Stomach smooth muscle (tissue), 2 donors: Measurements from ENCODE around the gene C1orf159.

ENCODE experiments used
- H3K27ac ChIP-seq: one replicate; pipeline ENCODE4 v1.7.0; 2013; ENCODE audit warnings: mild to moderate bottlenecking, low read length, inconsistent platforms
- H3K27me3 ChIP-seq, 2 donors: one replicate each; pipeline ENCODE4 v1.7.0; 2013; ENCODE audit warnings: low read length in 2 of 2; ENCODE audit not compliant: insufficient read depth in 2 of 2, control insufficient read depth in 1 of 2
- H3K36me3 ChIP-seq, 2 donors: one replicate each; pipeline ENCODE4 v1.7.0; 2013; ENCODE audit warnings: low read length in 2 of 2; ENCODE audit not compliant: control insufficient read depth in 2 of 2, insufficient read depth in 2 of 2
- H3K4me1 ChIP-seq: one replicate; pipeline ENCODE4 v1.7.0; 2013; ENCODE audit warnings: low read length; ENCODE audit not compliant: control insufficient read depth, insufficient read depth
- H3K4me3 ChIP-seq, 2 donors: one replicate each; pipeline ENCODE4 v1.7.0; 2013; ENCODE audit warnings: low read length in 2 of 2
- H3K9ac ChIP-seq, 2 donors: one replicate each; pipeline ENCODE4 v1.7.0; 2013; ENCODE audit warnings: low read length in 2 of 2, mild to moderate bottlenecking in 1 of 2
- H3K9me3 ChIP-seq, 2 donors: one replicate each; pipeline ENCODE4 v1.7.0; 2013; ENCODE audit warnings: low read length in 2 of 2; ENCODE audit not compliant: control insufficient read depth in 2 of 2
- donor health status: healthy.
- donor health status: Pancreatic carcinoma.

C1orf159 gene

DNA sequence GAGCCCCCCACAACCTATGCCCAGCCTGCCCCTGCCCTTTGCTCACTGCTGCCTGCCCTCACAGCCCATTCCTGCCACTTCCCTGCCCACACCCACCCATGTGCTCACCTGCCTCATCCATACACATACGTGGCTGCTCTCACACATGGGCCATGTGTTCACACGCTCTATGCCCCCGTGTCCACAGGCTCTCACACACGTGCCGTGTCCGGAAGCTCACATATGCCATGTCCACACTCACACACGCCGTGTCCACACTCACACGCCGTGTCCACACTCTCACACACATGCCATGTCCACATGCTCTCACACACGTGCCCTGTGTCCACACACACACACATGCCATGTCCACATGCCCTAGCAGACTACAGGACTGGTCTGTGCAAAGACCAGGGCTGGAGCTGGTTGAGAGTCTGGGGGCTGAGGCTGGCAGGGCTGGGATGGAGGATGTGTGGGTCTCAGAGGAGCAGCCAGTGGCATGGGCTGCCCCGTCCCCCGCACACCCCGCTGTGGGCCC is 41.2 kb downstream of the C1orf159 start:
- H3K9me3 ChIP-seq: no peaks in the 10 kb centered on the region
- H3K36me3 ChIP-seq: no peaks in the 10 kb centered on the region
- H3K4me1 ChIP-seq: peaks cover 6% of the 10 kb centered on the region
- H3K27me3 ChIP-seq: peaks cover 26 to 33% of the 10 kb centered on the region in 2 donors
- H3K4me3 ChIP-seq: no peak overlapping the region
- no peak overlapping the region for H3K27ac ChIP-seq
- H3K9ac ChIP-seq: no peak overlapping the region

DNA sequence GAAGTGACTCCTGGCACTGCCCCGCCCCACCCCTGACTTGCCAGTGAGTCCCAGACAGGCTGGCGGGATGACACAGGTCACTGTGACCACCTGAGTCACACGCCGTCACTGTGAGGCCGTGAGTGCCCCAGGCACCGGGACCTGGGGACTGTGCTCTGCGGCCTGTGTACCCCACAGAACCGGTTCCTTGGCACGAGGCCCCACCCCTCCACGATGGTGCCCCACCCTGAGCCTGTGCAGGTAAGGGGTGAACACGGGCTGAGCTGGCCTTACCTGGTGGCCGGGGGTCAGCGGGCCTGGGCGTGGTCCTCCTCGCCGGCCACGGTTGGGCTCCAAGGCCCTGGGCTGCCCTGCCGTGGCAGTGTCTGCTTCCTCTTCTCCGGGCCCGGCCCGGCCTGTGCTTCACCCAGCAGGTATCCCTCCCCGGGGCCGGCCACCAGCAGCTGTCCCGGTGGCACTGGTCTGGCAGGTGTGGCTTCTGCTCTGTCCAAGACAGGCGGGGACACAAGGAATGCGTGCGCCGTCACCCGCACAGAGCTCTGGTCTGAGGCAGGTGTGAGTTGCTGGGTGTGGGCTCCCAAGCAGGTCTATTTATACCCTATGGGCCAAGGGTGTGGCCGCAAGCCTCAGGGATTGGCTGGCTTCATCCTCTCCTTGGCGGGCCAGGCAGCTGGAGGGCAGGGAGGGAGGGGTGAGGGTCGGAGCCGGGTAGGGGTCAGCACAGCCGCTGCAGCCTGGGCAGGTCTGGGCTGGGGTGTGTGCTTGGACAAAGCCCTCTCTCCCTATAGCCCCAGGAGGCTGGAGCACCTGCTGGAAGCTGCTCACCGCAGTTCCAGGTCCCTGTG is 41.9 kb downstream of the C1orf159 start, which contains the start of gene RNF223:
Gene RNF223, minus strand, starts transcription at position 564 of the 845 bp plus-strand sequence. CDS start 1,740 bp downstream, outside the sequence.
- peaks cover 26 to 40% of the 10 kb centered on the region in 2 donors for H3K27me3 ChIP-seq
- no peaks in the 10 kb centered on the region for H3K9me3 ChIP-seq
- no peak within 1 kb of the TSS for H3K4me3 ChIP-seq
- no peaks in the 10 kb centered on the region for H3K36me3 ChIP-seq
- H3K27ac ChIP-seq: no peak within 1 kb of the TSS
- H3K9ac ChIP-seq: no peak within 1 kb of the TSS
- H3K4me1 ChIP-seq: peaks cover 7% of the 10 kb centered on the region

DNA sequence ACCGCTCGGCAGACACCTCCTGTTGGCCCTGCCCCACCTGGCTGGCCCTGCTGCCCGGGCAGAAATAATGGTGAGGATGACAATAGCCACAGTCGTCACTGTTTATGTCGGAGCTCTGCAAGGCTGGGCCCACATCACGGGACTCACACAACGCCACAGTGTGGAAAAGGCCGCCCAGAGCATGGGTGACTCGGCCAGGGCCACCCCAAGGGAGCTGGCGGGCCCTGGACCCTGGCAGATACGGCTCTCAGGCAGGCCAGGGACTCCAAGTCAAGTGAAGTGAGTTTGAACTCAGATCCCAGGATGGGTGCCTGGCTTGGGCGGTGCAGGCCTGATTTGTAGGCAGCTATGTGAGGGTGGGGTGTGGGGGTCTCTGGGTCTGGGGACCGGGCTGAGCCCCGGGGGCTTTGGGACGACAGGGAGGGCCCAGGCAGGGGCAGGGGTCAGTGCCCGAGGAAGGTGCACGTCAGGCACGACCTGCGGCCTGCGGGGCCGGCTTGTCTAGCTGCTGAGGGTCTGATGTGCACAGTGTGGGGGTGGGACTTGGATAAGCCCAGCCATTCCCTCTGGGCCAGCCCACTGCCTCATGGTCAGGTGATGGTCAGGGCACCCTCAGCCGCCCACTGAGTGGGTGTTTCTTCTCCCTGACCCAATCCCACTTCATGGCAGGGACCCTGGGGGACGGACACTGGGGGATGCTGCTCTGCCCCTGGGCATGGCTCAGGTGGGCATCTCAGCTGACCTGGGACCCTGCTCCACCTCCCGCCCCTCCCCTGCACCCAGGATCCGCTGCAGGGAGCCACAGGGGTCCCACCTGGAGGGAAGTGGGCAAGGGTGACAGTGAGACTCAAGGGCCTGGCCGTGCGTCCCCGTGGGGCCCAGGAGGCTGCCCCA is 42.8 kb downstream of the C1orf159 start:
- no peaks in the 10 kb centered on the region for H3K9me3 ChIP-seq
- H3K9ac ChIP-seq: no peak overlapping the region
- H3K36me3 ChIP-seq: no peaks in the 10 kb centered on the region
- no peak overlapping the region for H3K4me3 ChIP-seq
- H3K27me3 ChIP-seq: peaks cover 28 to 48% of the 10 kb centered on the region in 2 donors
- H3K27ac ChIP-seq: no peak overlapping the region
- peaks cover 13% of the 10 kb centered on the region for H3K4me1 ChIP-seq

DNA sequence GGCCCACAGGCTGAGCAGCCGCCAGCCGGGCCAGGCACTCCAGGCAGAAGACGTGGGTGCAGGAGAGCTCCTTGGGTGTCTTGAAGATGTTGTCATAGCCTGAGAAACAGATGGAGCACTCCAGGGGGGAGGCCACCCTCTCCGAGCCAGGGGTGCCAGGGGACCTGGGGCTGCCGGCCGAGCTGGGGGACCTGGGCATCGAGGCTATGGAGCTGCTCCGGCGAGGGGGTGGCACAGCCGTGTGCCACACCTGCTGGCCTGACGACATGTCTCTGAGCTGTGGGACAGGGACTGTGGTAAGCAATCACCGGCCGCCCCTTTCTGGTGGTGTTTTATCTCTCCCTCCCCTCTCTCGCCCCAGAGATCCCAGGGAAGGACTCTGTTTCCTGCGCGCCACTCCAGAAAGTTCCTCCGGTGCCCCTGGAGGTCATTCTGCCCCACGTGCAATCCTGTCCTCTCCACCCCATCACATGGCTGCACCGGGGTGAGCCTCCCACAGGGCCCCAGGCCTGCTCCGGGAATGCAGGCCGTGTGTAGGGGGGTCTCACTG is 43.5 kb downstream of the C1orf159 start:
- Histone ChIP-seq H3K9me3 (no peaks in the 10 kb centered on the region), H3K4me1 (peaks cover 15% of the 10 kb centered on the region), H3K9ac (no peak overlapping the region), H3K27ac (no peak overlapping the region), H3K36me3 (no peaks in the 10 kb centered on the region), H3K27me3 (peaks cover 36 to 55% of the 10 kb centered on the region in 2 donors), H3K4me3 (no peak overlapping the region)

DNA sequence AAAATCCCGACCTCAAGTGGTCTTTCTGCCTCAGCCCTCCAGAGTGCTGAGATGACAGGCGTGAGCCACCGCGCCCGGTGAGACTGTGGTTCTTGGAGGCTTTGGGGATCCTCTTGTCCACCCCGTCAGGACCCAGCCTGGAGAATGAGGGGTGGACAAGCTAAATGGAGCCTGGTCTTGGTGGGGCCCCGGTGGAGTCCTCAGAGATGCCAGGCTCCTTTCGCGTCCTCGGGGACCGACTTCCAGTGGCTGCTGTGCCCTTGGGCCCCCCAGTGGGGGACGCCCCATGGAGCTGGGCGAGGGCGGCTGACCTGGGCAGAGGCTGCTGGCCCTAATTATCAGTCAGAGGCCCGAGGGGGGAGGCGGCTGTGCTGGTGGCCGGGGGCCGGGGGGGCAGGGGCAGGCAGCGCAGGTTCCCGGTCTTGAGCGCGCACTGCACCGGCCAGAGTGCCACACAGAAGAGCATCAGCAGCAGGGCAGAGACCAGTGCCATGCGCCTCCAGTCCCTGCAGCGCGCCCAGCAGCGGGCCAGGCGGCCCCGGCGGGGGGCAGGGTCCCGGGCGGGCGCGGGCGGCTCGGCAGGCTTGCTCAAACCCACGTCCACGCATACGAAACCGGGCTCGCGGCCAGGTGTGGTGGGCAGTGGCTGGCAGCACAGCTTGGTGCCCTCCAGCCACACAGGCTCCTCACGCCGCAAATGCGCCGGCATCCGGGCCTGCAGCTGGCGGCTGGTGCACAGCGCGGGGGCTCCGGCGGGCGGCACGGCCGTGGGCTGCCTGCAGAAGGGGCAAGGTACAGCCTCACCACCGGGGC is 44.2 kb downstream of the C1orf159 start:
- Histone ChIP-seq H3K27me3 (peaks cover 36 to 59% of the 10 kb centered on the region in 2 donors), H3K27ac (no peak overlapping the region), H3K9me3 (no peaks in the 10 kb centered on the region), H3K9ac (no peak overlapping the region), H3K4me3 (no peak overlapping the region), H3K4me1 (peaks cover 15% of the 10 kb centered on the region), H3K36me3 (no peaks in the 10 kb centered on the region)

DNA sequence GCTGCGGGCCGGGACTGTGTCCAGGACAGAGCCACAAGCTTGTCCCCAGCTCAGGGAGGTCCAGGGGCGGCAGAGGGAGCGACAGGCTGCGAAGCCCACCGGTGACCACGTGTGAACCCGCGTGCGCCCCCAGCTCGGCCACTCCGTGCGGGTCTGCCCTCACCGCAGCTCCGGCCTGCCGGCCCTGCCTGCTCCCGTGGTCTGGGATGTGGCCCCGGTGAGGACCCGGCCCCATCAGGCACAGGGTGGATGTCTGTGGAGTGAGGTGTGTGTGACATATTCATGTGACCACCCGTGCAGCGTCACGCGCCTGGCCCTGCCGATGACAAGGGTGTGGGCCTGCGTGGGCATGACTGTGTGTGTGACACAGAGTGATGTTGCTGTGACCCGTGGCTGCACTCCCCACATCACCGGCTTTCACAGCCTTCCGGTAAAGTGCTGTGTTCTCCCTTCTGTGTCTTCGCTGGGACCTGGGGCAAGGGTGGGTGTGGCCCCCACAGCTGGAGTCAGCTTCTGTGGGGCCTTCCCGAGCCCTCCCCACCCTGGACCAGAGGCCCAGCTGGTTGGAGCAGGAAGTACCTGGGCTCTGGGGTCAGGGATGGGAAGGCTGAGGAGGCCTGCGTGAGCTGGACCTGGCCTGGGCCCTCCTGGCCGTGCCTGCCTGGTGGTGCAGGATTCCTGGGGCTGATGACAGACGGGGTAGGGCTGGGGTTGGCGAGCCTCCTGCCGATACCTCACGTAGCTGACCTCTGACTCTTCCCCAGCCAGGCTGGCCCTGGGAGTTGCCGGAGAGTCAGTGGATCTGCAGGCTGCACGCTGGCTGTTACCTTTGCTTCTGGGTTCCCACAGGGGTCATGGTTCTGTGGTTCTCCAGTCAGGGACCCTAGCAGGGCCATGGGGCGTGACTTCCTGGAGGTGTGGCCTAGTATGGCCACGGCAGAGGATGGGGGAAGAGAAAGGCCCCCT is 45.9 kb downstream of the C1orf159 start:
- Histone ChIP-seq H3K27ac (no peak overlapping the region), H3K36me3 (no peaks in the 10 kb centered on the region), H3K4me3 (no peak overlapping the region), H3K27me3 (peaks cover 32 to 55% of the 10 kb centered on the region in 2 donors), H3K9me3 (no peaks in the 10 kb centered on the region), H3K4me1 (peaks cover 15% of the 10 kb centered on the region), H3K9ac (no peak overlapping the region)

DNA sequence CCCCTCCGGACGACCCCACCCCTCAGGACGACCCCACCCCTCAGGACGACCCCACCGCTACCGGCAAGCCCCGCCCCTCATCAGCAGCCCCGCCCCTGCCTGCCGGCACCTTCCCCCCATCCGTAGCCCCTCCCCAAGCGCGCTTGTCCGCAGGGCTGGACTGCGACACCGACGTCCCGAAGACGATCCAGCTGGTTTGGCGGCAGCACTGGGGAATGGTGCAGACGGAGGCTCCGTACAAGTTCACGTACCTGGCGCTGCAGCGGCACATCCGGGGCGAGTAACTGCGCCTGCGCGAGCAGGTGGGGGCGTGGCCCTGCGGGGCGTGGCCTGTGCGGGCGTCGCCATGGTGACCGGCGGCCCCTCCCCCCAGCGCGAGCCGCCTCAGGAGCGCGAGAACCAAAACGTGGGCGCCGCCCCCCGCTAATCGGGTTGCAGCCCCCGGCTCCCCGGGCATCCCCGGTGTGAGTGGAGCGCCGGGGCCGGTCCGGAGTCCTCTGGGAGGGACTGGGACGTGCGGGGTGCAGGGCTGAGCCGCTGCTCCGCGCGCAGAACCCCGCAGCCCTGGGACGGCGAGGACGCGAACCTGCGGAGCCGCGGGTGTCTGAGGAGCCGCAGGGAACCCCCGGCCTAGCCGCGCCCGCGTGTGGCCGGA is 46.7 kb downstream of the C1orf159 start:
- H3K9me3 ChIP-seq: no peaks in the 10 kb centered on the region
- no peak overlapping the region for H3K27ac ChIP-seq
- H3K27me3 ChIP-seq: peaks cover 27 to 51% of the 10 kb centered on the region in 2 donors
- no peak overlapping the region for H3K9ac ChIP-seq
- peaks cover 15% of the 10 kb centered on the region for H3K4me1 ChIP-seq
- H3K36me3 ChIP-seq: no peaks in the 10 kb centered on the region
- H3K4me3 ChIP-seq: peak overlapping the region; percentile 59 to 72

DNA sequence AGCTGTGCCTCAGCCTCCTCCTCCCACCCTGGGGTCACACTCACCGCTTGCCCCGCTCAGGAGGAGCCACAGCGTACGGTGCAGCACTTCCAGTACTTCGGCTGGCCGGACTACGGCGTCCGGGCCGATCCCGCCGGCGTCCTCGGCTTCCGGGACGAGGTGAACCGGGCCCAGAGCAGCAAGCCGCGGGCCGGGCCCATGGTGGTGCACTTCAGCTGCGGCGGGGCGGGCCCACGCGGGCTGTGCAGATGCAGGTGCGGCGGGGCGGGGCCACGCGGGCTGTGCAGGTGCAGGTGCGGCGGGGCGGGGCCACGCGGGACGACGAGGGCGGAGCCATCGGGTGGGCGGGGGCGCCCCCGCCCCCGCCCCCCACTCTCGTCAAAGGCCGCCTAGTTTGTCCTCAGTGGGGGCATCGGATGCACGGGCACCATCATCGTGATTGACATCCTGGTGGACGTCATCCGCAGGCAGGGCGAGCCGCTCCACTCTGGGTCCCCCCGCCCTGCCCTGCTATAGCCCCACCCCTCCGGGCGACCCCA is 47.3 kb downstream of the C1orf159 start:
- no peak overlapping the region for H3K27ac ChIP-seq
- no peaks in the 10 kb centered on the region for H3K9me3 ChIP-seq
- peak overlapping the region in 1 of 2 donors; percentile 29 for H3K4me3 ChIP-seq
- H3K27me3 ChIP-seq: peaks cover 28 to 49% of the 10 kb centered on the region in 2 donors
- H3K9ac ChIP-seq: no peak overlapping the region
- no peaks in the 10 kb centered on the region for H3K36me3 ChIP-seq
- H3K4me1 ChIP-seq: peaks cover 20% of the 10 kb centered on the region
